Loucy (cell line): ENCODE results near the gene MAPK6.
A peak's percentile ranks its signal among the peaks of the same experiment; 100 is the strongest.

Source experiments
- H2AFZ ChIP-seq: fragments of 200-600 bp; sonication (generic); 2 replicates; pipeline ENCODE4 v1.6.0; 2016; ENCODE audit warnings: antibody characterized with exemption, mild to moderate bottlenecking, low read length, moderate library complexity
- H3F3A ChIP-seq: fragments of 200-600 bp; 2 replicates; pipeline ENCODE4 v1.6.0; 2016; ENCODE audit warnings: antibody characterized with exemption, low read depth, mild to moderate bottlenecking
- H3K27me3 ChIP-seq: fragments of 200-600 bp; sonication (generic); 2 replicates; pipeline ENCODE4 v1.6.1; 2014; ENCODE audit warnings: low read length, mild to moderate bottlenecking; ENCODE audit not compliant: insufficient read depth, poor library complexity, severe bottlenecking
- H3K36me3 ChIP-seq: fragments of 200-600 bp; sonication (generic); 2 replicates; pipeline ENCODE4 v1.6.1; 2016; ENCODE audit warnings: low read length; ENCODE audit not compliant: insufficient read depth
- H3K4me1 ChIP-seq: fragments of 200-600 bp; sonication (generic); 2 replicates; pipeline ENCODE4 v1.5.1; 2014; ENCODE audit warnings: low read length, mild to moderate bottlenecking; ENCODE audit not compliant: insufficient read depth, poor library complexity, severe bottlenecking
- H3K4me2 ChIP-seq: fragments of 200-600 bp; sonication (generic); 2 replicates; pipeline ENCODE4 v1.6.0; 2014; ENCODE audit warnings: antibody characterized with exemption, low read length, low read depth, mild to moderate bottlenecking; ENCODE audit not compliant: poor library complexity, severe bottlenecking
- H3K4me3 ChIP-seq: fragments of 200-600 bp; sonication (generic); 2 replicates; pipeline ENCODE4 v1.5.1; 2014; ENCODE audit warnings: low read length, mild to moderate bottlenecking, mixed read lengths; ENCODE audit not compliant: poor library complexity, severe bottlenecking
- H3K79me2 ChIP-seq: fragments of 200-600 bp; sonication (generic); 2 replicates; pipeline ENCODE4 v1.6.1; 2014; ENCODE audit warnings: low read length; ENCODE audit not compliant: insufficient read depth
- H3K9ac ChIP-seq: fragments of 200-600 bp; sonication (generic); 2 replicates; pipeline ENCODE4 v1.6.0; 2014; ENCODE audit warnings: mild to moderate bottlenecking, low read depth, low read length, moderate library complexity; ENCODE audit not compliant: poor library complexity, severe bottlenecking
- H3K9me2 ChIP-seq: fragments of 200-600 bp; sonication (generic); replicated peaks from 2 replicates; pipeline ENCODE4 v1.6.1; 2016; ENCODE audit warnings: low read depth, low read length, mixed read lengths
- H3K9me3 ChIP-seq: fragments of 200-600 bp; sonication (generic); 2 replicates; pipeline ENCODE4 v1.6.1; 2014; ENCODE audit warnings: mild to moderate bottlenecking, antibody characterized with exemption, low read length, low read depth; ENCODE audit not compliant: insufficient read depth
- H4K20me1 ChIP-seq: fragments of 200-600 bp; sonication (generic); 2 replicates; pipeline ENCODE4 v1.6.0; 2014; ENCODE audit warnings: antibody characterized with exemption, low read length, mild to moderate bottlenecking; ENCODE audit not compliant: insufficient read depth, poor library complexity, severe bottlenecking
- EZH2phosphoT487 ChIP-seq: fragments of 200-600 bp; IDR thresholded peaks from 2 replicates; pipeline ENCODE4 v1.6.1; 2018; ENCODE audit warnings: antibody characterized with exemption, mild to moderate bottlenecking, moderate library complexity, borderline replicate concordance
- TF ChIP-seq, protein P1 (sequence below): fragments of 200-600 bp; sonication (generic); conservative IDR thresholded peaks from 2 replicates; pipeline ENCODE4 v1.5.1; 2014; ENCODE audit warnings: mild to moderate bottlenecking, antibody characterized with exemption, low read length

Gene MAPK6

DNA sequence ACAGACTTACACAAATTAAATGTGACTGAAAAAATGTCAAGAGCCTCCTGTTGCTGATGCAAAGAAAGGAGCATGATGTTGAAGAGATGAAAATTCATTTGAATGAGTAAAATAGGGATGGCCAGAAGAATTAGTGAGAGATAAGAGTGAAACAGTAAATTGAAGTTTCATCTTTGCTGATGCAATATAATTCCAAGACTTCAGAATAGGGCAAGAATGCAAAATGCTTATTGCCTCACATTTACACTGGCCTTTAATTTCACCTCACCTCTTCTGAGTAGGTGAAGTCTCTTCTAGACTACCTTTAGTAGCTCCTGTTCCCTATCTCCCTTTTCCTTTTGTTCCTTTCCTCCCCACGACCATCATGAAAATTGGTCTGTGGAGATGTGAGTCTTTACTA lies 15.3 kb upstream of the MAPK6 start:
- H4K20me1 ChIP-seq: no peaks in the 10 kb centered on the region
- H3K36me3 ChIP-seq: no peaks in the 10 kb centered on the region
- H2AFZ ChIP-seq: no peak overlapping the region

DNA sequence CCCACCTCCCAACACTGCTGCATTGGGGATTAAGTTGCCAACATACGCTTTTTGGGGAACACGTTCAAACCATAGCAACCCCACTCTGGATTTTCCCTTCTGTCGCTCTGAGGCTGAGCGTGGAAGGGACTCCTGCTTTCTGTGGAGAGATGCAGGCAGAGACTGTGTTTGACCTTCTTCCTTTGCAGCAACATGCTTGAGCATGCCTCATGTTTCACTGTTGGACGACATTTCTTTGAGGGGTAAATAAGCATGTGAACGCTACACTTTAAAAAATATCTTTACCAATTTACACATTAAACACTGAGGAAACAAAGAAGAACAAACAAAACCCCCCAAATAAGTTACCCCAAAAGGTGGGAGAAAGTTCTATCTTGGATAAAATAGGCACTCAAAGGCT lies 14.2 kb upstream of the MAPK6 start:
- TF ChIP-seq EZH2phosphoT487: no peak
- TF ChIP-seq, protein P1, sequence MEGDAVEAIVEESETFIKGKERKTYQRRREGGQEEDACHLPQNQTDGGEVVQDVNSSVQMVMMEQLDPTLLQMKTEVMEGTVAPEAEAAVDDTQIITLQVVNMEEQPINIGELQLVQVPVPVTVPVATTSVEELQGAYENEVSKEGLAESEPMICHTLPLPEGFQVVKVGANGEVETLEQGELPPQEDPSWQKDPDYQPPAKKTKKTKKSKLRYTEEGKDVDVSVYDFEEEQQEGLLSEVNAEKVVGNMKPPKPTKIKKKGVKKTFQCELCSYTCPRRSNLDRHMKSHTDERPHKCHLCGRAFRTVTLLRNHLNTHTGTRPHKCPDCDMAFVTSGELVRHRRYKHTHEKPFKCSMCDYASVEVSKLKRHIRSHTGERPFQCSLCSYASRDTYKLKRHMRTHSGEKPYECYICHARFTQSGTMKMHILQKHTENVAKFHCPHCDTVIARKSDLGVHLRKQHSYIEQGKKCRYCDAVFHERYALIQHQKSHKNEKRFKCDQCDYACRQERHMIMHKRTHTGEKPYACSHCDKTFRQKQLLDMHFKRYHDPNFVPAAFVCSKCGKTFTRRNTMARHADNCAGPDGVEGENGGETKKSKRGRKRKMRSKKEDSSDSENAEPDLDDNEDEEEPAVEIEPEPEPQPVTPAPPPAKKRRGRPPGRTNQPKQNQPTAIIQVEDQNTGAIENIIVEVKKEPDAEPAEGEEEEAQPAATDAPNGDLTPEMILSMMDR: no peak
- Histone ChIP-seq H3K9ac (no peak overlapping the region), H3K4me2 (no peak overlapping the region), H3K27me3 (no peaks in the 10 kb centered on the region), H3K36me3 (no peaks in the 10 kb centered on the region), H3F3A (no peaks in the 10 kb centered on the region), H3K9me3 (no peaks in the 10 kb centered on the region), H2AFZ (no peak overlapping the region), H3K4me1 (peaks cover 19% of the 10 kb centered on the region), H4K20me1 (no peaks in the 10 kb centered on the region), H3K4me3 (no peak overlapping the region), H3K9me2 (no peaks in the 10 kb centered on the region), H3K79me2 (no peaks in the 10 kb centered on the region)

More for the DNA sequence above, 15.3 kb upstream of the MAPK6 start:
- Histone ChIP-seq H3K79me2 (no peaks in the 10 kb centered on the region), H3K27me3 (no peaks in the 10 kb centered on the region), H3K4me1 (peaks cover 19% of the 10 kb centered on the region), H3K9ac (no peak overlapping the region), H3K4me2 (no peak overlapping the region), H3K9me3 (no peaks in the 10 kb centered on the region), H3K9me2 (no peaks in the 10 kb centered on the region), H3K4me3 (no peak overlapping the region), H3F3A (no peaks in the 10 kb centered on the region)
- no peak for TF ChIP-seq EZH2phosphoT487
- TF ChIP-seq, protein P1: no peak

DNA sequence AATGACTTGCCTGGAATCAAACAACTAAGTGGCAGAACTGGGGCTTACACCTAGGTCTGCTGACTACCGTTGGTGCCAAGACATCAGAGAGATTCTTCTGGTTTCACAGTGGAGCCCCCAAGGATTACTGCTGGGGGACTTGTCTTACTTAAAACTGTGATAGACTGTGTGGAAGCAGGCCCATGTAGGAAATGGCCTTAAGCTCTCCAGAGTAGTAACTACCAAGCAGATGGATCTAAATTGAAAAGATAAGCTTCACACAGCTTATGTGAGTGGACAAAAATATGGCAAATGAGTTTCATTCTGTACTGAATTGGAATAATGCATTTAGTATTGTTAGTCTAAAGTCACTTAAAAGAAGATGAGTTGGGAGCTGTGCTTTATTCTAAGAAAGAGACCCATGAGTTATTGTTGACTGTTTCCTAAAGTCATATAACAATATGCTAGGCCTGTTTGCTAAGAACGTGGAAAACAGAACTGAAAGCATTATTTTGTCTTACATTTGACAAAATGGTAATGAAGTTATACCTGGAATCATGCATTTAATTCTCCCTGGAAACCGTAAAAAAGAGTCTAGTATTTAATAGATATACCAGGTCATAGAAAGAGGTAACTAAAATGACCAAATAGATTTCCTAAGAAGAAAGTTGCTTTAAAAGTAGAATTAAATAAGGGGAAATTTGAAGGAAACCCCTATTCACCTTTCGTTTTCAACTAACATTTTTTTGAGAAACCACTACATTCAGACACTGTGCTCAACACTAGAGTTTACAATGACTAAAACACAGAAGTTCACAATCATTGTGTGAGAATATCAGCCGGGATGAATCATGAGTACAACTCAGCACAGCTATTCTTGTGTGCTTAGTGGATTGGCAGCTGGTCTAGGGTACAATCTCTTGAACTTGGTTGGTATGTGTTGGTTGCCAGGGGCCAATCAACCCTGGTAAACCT lies 13.0 kb upstream of the MAPK6 start:
- no peak overlapping the region for H3K4me2 ChIP-seq
- H3F3A ChIP-seq: no peaks in the 10 kb centered on the region
- H3K4me1 ChIP-seq: peaks cover 19% of the 10 kb centered on the region
- H2AFZ ChIP-seq: 0 out of 2 replicates have a peak overlapping the region, but pooled peaks have one; percentile 2
- no peaks in the 10 kb centered on the region for H3K36me3 ChIP-seq
- no peaks in the 10 kb centered on the region for H3K79me2 ChIP-seq
- H4K20me1 ChIP-seq: no peaks in the 10 kb centered on the region
- H3K9me3 ChIP-seq: no peaks in the 10 kb centered on the region
- H3K9ac ChIP-seq: no peak overlapping the region
- H3K27me3 ChIP-seq: no peaks in the 10 kb centered on the region
- H3K4me3 ChIP-seq: no peak overlapping the region
- TF ChIP-seq, protein P1: no peak
- TF ChIP-seq EZH2phosphoT487: no peak
- no peaks in the 10 kb centered on the region for H3K9me2 ChIP-seq
